Retinal pigment epithelial cell (primary cell): ENCODE data around the gene STRA6.

Experiments
- DNase-seq: peaks from one replicate; pipeline ENCODE4 v3.0.0-alpha.2; 2010; ENCODE audit warnings: low read depth
- H3K4me3 ChIP-seq: 2 replicates; pipeline ENCODE4 v1.5.1; 2011; ENCODE audit warnings: mild to moderate bottlenecking, low read length, control low read depth, moderate library complexity
- TF ChIP-seq, protein P1 (sequence below): conservative IDR thresholded peaks from 2 replicates; pipeline ENCODE4 v1.5.1; 2011; ENCODE audit warnings: low read depth, low read length, control low read depth, inconsistent platforms

STRA6 gene, protein sequence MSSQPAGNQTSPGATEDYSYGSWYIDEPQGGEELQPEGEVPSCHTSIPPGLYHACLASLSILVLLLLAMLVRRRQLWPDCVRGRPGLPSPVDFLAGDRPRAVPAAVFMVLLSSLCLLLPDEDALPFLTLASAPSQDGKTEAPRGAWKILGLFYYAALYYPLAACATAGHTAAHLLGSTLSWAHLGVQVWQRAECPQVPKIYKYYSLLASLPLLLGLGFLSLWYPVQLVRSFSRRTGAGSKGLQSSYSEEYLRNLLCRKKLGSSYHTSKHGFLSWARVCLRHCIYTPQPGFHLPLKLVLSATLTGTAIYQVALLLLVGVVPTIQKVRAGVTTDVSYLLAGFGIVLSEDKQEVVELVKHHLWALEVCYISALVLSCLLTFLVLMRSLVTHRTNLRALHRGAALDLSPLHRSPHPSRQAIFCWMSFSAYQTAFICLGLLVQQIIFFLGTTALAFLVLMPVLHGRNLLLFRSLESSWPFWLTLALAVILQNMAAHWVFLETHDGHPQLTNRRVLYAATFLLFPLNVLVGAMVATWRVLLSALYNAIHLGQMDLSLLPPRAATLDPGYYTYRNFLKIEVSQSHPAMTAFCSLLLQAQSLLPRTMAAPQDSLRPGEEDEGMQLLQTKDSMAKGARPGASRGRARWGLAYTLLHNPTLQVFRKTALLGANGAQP

DNA sequence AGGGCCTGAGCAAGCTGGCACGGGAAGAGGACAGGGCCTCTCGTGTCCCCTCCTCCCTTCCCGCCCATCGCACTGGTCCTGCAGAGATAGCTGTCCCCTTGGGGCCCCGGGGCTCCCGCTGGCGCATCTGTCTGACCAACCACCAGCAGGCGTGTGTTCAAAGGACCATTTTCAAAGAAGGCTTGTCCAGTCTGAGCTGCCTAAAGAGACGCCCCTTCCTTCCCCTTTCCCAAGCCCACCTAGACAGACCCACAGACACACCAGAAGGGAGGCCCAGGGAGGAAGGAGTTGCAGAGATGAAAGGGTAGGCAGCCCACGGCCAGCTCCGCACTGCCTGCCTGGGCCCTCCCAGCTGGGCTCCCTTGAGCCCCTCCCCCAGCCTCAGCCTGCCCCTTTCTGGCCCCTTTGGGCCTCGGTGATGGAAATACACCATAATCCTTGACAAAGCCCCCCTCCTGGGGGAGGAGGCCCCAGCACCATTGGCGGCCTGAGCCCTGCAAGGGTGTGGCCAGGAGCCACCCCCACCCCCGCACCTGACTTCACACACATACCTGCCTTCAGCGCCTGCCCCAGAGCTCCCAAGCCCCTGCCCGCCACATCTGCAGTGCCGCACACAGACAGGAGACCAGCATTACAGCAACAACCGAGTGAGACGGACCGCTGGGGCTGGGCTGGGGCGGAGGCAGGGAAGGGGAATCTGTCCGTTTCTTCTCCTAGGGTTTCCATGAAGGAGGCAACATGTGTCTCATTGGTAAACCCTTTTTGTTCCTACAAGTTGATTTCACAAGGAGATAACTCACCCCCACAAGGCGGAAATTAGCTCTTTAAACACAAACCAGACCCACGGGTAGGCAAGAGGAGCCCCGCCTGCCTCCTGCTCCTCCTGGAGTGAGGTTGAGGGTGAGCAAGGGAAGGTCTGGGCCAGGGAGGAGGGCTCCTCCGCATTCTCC is at the start of gene STRA6:
STRA6 (minus strand) TSS at position 336 of the 950 bp plus-strand sequence. CDS start 520 bp downstream, outside the sequence.
- TF ChIP-seq, protein P1, sequence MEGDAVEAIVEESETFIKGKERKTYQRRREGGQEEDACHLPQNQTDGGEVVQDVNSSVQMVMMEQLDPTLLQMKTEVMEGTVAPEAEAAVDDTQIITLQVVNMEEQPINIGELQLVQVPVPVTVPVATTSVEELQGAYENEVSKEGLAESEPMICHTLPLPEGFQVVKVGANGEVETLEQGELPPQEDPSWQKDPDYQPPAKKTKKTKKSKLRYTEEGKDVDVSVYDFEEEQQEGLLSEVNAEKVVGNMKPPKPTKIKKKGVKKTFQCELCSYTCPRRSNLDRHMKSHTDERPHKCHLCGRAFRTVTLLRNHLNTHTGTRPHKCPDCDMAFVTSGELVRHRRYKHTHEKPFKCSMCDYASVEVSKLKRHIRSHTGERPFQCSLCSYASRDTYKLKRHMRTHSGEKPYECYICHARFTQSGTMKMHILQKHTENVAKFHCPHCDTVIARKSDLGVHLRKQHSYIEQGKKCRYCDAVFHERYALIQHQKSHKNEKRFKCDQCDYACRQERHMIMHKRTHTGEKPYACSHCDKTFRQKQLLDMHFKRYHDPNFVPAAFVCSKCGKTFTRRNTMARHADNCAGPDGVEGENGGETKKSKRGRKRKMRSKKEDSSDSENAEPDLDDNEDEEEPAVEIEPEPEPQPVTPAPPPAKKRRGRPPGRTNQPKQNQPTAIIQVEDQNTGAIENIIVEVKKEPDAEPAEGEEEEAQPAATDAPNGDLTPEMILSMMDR = peak; percentile 38
- DNase-seq = no peak
- H3K4me3 ChIP-seq = peak within 1 kb of the TSS; percentile 34

DNA sequence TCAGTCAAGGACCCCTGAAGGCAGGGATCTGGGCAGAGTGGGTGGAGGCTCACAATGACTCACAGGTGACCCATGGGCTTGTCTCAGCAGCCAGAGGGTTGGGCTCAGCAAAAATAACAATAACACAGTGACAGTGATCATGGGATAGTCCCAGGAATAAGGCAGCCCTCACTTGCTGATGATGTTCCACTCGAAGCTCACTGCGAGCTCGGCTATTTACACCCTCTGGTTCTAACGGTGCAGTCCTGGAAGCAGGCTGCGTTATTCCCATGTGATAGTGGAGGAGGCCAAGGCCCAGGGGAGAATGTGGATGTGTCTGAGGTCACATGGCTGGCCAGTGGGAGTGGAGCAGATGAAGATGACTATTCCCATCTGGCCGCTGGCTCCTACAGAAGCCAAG is 49.7 kb upstream of the STRA6 start:
- no peak for DNase-seq
- no peak overlapping the region for H3K4me3 ChIP-seq
- TF ChIP-seq, protein P1 = no peak

DNA sequence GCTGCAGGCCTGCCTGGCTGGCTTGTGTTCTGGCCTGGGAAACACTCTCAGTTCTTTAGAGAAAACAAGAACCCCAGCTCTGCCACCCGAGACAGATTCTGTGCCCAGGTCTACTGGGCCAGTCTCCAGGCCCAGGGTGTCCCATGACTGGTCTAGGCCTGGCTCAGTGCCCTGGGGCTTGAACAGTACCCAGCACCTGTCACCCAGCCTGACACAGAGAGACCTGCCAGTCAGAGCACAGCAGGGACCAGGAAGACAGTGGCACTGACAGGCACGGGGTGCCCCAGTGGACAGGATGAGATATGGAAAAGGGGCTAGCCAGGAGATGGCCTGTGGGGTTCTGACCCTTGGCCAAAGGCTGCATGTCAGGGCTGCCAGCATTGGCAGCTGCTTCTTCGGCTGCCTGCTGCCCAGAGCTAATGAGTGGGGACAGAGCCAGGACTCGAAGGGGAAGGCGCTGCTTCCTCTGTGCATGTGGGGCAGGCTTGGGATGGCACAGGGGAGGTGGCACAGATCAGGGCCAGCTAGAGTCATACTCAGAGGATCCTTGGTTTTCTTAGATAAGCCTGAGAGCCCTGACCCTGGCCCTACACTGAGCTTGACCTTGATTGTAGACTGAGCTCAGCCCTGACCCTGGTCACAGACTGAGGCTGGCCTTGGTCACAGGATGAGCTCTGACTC is 48.7 kb upstream of the STRA6 start:
- no peak overlapping the region for H3K4me3 ChIP-seq
- no peak for DNase-seq
- TF ChIP-seq, protein P1 = no peak

DNA sequence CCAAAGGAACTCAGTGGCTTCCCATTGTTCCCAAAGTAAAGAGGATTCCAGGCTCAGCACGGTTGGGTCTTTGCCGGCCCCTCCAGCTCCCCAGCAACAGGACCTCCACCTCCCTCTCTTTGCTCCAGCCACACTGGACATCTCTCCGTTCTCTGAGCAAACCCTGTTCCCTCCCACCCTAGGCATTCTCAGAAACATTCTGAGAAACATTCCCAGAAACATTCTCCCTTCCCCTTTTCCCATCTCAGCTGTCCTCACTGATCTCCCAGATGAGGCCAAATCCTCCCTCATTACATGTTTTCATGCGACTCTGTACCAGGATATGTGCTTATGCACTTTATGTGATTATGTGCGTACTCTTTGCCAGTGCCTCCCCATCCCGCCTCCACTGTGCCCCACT is 47.7 kb upstream of the STRA6 start:
- TF ChIP-seq, protein P1 = no peak
- no peak overlapping the region for H3K4me3 ChIP-seq
- DNase-seq = no peak

DNA sequence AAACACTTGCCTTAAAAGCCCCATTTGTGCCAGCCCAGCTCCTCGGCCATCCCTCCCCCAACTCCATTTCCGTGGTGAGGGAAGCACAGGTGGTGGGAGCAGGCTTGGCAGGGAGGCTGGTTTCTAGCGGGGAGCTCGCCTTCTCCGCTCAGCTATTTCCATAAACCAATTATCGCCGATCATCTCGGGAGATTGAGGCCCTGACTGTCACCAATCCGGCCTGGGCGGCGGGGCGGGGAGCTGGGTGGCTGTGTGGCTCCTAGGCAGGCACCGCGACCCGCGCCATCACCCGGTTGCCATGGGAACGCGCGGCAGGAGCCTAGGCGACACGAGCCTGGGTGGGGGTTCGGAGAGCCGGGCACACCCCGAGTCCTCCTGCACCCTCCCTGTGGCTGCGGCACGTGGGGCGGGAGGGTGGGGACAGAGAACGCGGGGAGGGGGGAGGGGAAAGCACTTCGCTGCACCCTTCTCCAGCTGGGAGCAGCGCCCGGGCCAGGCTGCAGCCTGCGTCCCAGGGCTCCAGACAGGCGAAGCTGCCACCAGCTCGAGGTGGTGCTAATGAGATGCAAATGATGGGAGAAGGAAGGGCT is 42.9 kb upstream of the STRA6 start:
- DNase-seq = no peak
- TF ChIP-seq, protein P1 = no peak
- H3K4me3 ChIP-seq = peak overlapping the region; percentile 32

DNA sequence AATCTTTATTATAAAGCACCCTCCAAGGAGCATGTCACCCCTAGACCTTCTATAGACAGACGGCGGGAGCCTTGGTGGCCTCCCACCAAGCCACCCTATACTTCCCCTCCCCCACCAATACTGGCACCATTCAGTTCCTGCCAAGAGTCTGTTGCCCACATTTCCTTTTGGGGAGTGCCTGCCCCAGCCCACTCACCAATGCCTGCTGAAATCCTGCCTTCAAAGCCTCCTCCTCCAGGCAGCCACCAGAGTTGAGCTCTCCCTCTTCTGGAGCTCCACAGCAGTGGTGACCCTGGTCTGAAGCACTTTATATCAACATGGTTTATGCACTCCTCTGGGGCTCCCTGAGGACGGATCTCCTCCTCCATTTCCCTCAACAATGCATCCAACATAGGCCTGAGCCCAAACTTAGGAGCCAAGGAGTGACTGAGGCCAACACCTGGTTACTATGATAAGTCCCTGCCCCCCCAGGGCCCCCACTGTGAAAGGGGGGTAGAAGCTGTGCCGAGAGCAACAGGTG is 42.3 kb upstream of the STRA6 start:
- DNase-seq = no peak
- TF ChIP-seq, protein P1 = no peak
- peak overlapping the region; percentile 0 for H3K4me3 ChIP-seq
